IMR-90 (cell line): Measurements from ENCODE around the gene TNPO1. TPM values are rescaled to one million over a fixed set of nuclear protein-coding genes. Genes with fewer than 3 reads are reported as not detected.

Experiments used
- ATAC-seq: fragments of 200-7000 bp; cut with Tn5 transposase; 2 replicates; pipeline ENCODE4 v1.9.1; 2020; ENCODE audit warnings: low read depth, mild to moderate bottlenecking, moderate library complexity
- BruUV-seq: library from RNA; stranded (reverse); fragments of 400-500 nt; replicated peaks from 2 replicates; lab custom pipeline; 2021; lab: Mats Ljungman, UMichigan
- CTCF ChIA-PET: fragments of 300-600 bp; formaldehyde crosslinking; extraction: SDS; loops from one replicate; lab custom pipeline; 2021; ENCODE audit warnings: antibody characterized with exemption; lab: Yijun Ruan, JAX
- POLR2A ChIA-PET: fragments of 300-600 bp; sonication (Branson Sonifier 250); formaldehyde crosslinking; loops from one replicate; lab custom pipeline; 2022; ENCODE audit warnings: antibody characterized with exemption; ENCODE audit not compliant: unreplicated experiment; lab: Charles Lee
- DNase-seq: peaks from one replicate; pipeline ENCODE4 v3.0.0; 2013
- H2AFZ ChIP-seq: replicated peaks from 2 replicates; pipeline ENCODE3; 2013; ENCODE audit warnings: low read length, mild to moderate bottlenecking; ENCODE audit not compliant: poor library complexity
- H2AK5ac ChIP-seq: 2 replicates; pipeline ENCODE4 v1.6.1; 2013; ENCODE audit warnings: low read depth, low read length, inconsistent platforms
- H2AK9ac ChIP-seq: replicated peaks from 2 replicates; pipeline ENCODE3; 2013; ENCODE audit warnings: mild to moderate bottlenecking, low read depth, low read length, moderate library complexity; ENCODE audit not compliant: poor library complexity
- H2BK120ac ChIP-seq: 2 replicates; pipeline ENCODE4 v1.6.1; 2013; ENCODE audit warnings: low read depth, low read length, inconsistent platforms
- H2BK15ac ChIP-seq: 3 replicates; pipeline ENCODE4 v1.6.1; 2013; ENCODE audit warnings: low read depth, low read length, inconsistent platforms
- H2BK20ac ChIP-seq: 2 replicates; pipeline ENCODE4 v1.6.1; 2013; ENCODE audit warnings: low read depth, mild to moderate bottlenecking, inconsistent platforms, low read length, moderate library complexity
- H2BK5ac ChIP-seq: 2 replicates; pipeline ENCODE4 v1.6.1; 2013; ENCODE audit warnings: mild to moderate bottlenecking, low read depth, low read length, inconsistent platforms; ENCODE audit not compliant: poor library complexity, severe bottlenecking
- H3K14ac ChIP-seq: replicated peaks from 2 replicates; pipeline ENCODE4 v1.6.1; 2013; ENCODE audit warnings: low read depth, low read length, inconsistent platforms
- H3K18ac ChIP-seq: 2 replicates; pipeline ENCODE4 v1.6.1; 2013; ENCODE audit warnings: low read depth, low read length, control low read depth
- H3K23ac ChIP-seq: 2 replicates; pipeline ENCODE4 v1.6.1; 2013; ENCODE audit warnings: low read depth, low read length, inconsistent platforms
- H3K27ac ChIP-seq: 2 replicates; pipeline ENCODE4 v1.5.1; 2013; ENCODE audit warnings: mild to moderate bottlenecking, control low read depth, low read length; ENCODE audit not compliant: insufficient read depth
- H3K27me3 ChIP-seq: 2 replicates; pipeline ENCODE4 v1.6.1; 2013; ENCODE audit warnings: low read length; ENCODE audit not compliant: control insufficient read depth, insufficient read depth
- H3K36me3 ChIP-seq: 2 replicates; pipeline ENCODE4 v1.6.1; 2013; ENCODE audit warnings: low read length, mixed read lengths; ENCODE audit not compliant: control insufficient read depth, insufficient read depth
- H3K4ac ChIP-seq: 2 replicates; pipeline ENCODE4 v1.6.1; 2013; ENCODE audit warnings: low read depth, low read length, inconsistent platforms
- H3K4me1 ChIP-seq: 2 replicates; pipeline ENCODE4 v1.6.1; 2013; ENCODE audit warnings: low read length, mixed read lengths; ENCODE audit not compliant: control insufficient read depth, insufficient read depth
- H3K4me2 ChIP-seq: 2 replicates; pipeline ENCODE4 v1.6.1; 2013; ENCODE audit warnings: low read depth, mild to moderate bottlenecking, control low read depth, low read length, moderate library complexity
- H3K4me3 ChIP-seq: 2 replicates; pipeline ENCODE4 v1.5.1; 2013; ENCODE audit warnings: low read depth, mild to moderate bottlenecking, control low read depth, low read length, moderate library complexity; ENCODE audit not compliant: insufficient read depth
- H3K56ac ChIP-seq: 2 replicates; pipeline ENCODE4 v1.6.1; 2013; ENCODE audit warnings: low read length, inconsistent platforms; ENCODE audit not compliant: insufficient read depth; ENCODE audit errors: extremely low read depth
- H3K79me1 ChIP-seq, 2 experiments: 2 replicates each; pipeline ENCODE4 v1.6.1; 2013; ENCODE audit warnings: low read length in 2 of 2, inconsistent platforms in 1 of 2, low read depth in 1 of 2
- H3K9ac ChIP-seq: 2 replicates; pipeline ENCODE4 v1.6.1; 2013; ENCODE audit warnings: low read depth, low read length, control low read depth
- H3K9me1 ChIP-seq: 2 replicates; pipeline ENCODE4 v1.6.1; 2013; ENCODE audit warnings: low read length, inconsistent platforms; ENCODE audit not compliant: insufficient read depth
- H3K9me3 ChIP-seq: 2 replicates; pipeline ENCODE4 v1.6.1; 2013; ENCODE audit warnings: low read length; ENCODE audit not compliant: control insufficient read depth, insufficient read depth
- H4K20me1 ChIP-seq: 2 replicates; pipeline ENCODE4 v1.6.1; 2013; ENCODE audit warnings: low read length, inconsistent platforms; ENCODE audit not compliant: insufficient read depth
- H4K5ac ChIP-seq: 2 replicates; pipeline ENCODE4 v1.6.1; 2013; ENCODE audit warnings: mild to moderate bottlenecking, low read depth, low read length, control low read depth
- H4K8ac ChIP-seq, 2 experiments: 2 replicates each; pipeline ENCODE4 v1.6.1; 2013; ENCODE audit warnings: low read depth in 2 of 2, low read length in 2 of 2, control low read depth in 1 of 2, inconsistent platforms in 1 of 2
- H4K91ac ChIP-seq: 2 replicates; pipeline ENCODE4 v1.6.1; 2013; ENCODE audit warnings: low read depth, low read length, inconsistent platforms; ENCODE audit not compliant: insufficient read depth
- MAFK ChIP-seq: IDR thresholded peaks from 2 replicates; pipeline ENCODE4 v1.6.1; 2012; ENCODE audit warnings: low read depth, low read length, improper control_type of control experiment
- RAD21 ChIP-seq: IDR thresholded peaks from 2 replicates; pipeline ENCODE4 v1.6.1; 2012; ENCODE audit warnings: low read length, improper control_type of control experiment
- WGBS, 2 experiments: methylation state at CpG; one replicate each; pipeline versions ENCODE4 v1.1.5 to v1.1.7; 2013; ENCODE audit warnings: missing lambda C conversion rate in 2 of 2; ENCODE audit not compliant: insufficient read length in 1 of 2; ENCODE audit errors: extremely low coverage in 2 of 2; 5-methylcytosine and 5-hydroxymethylcytosine counted together
- dilution Hi-C: fragments of 300-500 bp; cut with HindIII; formaldehyde crosslinking; loops from one replicate; pipeline ENCODE4 v1.14.3; 2018; ENCODE audit warnings: low sequenced_read_pairs; ENCODE audit not compliant: unreplicated experiment
- in situ Hi-C: fragments of 300-500 bp; cut with MboI; formaldehyde crosslinking; loops from 3 replicates; pipeline ENCODE4 v1.14.3; 2019; ENCODE audit warnings: low sequenced_read_pairs, inconsistent platforms, mixed read lengths
- intact Hi-C: fragments of 100-400 bp; cut with micrococcal nuclease; formaldehyde crosslinking; loops from 2 replicates; pipeline ENCODE4 v1.10.0; 2022
- polyA plus RNA-seq, 3 experiments: library from polyadenylated mRNA; depleted of rRNA; stranded (reverse); fragments of >200 nt; gene quantifications; 2 replicates each; pipeline ENCODE4 v1.2.3, GENCODE V29; 2012; ENCODE audit warnings: low replicate concordance in 1 of 3
- total RNA-seq: library from RNA; depleted of rRNA; stranded (reverse); fragments of >200 nt; gene quantifications from 2 replicates; pipeline ENCODE4 v1.2.3, GENCODE V29; 2012

TNPO1 gene
- total and polyA plus RNA-seq, 2 of the 4 experiments (the other 2 are of a cell fraction) = 45.5 to 400 TPM

- H4K8ac ChIP-seq = no peak overlapping the region
- H3K23ac ChIP-seq = no peak overlapping the region
- no peak overlapping the region for H2BK15ac ChIP-seq
- H3K9ac ChIP-seq = no peak overlapping the region
- TF ChIP-seq RAD21 (no peak), MAFK (peak; percentile 41; the same call in 1 of the 2 replicates)
- dilution Hi-C loops (no loop called here), intact Hi-C loops (no loop called here), in situ Hi-C loops (no loop called here)
- H3K4me3 ChIP-seq = no peak overlapping the region
- H3K27me3 ChIP-seq = no peaks in the 10 kb centered on the region
- no TSS peak for BruUV-seq
- ChIA-PET CTCF (no interaction called here), POLR2A (no interaction called here)
- peaks cover 6% of the 10 kb centered on the region for H3K9me1 ChIP-seq
- no peak overlapping the region for H3K14ac ChIP-seq
- no peak overlapping the region for H2AK9ac ChIP-seq
- no peak overlapping the region for H2BK20ac ChIP-seq
- no peak overlapping the region for H2BK5ac ChIP-seq
- peaks cover 20% of the 10 kb centered on the region; the same call in 1 of the 2 replicates for H4K20me1 ChIP-seq
- no peak overlapping the region for H3K4ac ChIP-seq
- H2AFZ ChIP-seq = no peak overlapping the region
- no peak overlapping the region for H4K91ac ChIP-seq
- no peak for DNase-seq
- no peak overlapping the region for H3K27ac ChIP-seq
- no peak overlapping the region for H3K18ac ChIP-seq
- no peak overlapping the region for H4K5ac ChIP-seq
- no peaks in the 10 kb centered on the region for H3K9me3 ChIP-seq
- H3K36me3 ChIP-seq = peaks cover 57% of the 10 kb centered on the region
- no peak overlapping the region for H2BK120ac ChIP-seq
- no peak overlapping the region for H3K56ac ChIP-seq
- H2AK5ac ChIP-seq = no peak overlapping the region
- whole genome bisulfite sequencing, 2 experiments = no CpG with 5 or more reads among the region's 5 CpGs
- no peak for ATAC-seq
- H3K4me2 ChIP-seq = no peak overlapping the region
- peaks cover 36 to 54% of the 10 kb centered on the region in 2 experiments for H3K79me1 ChIP-seq
- no peaks in the 10 kb centered on the region for H3K4me1 ChIP-seq
Measured at GRCh38 chr5:72889324-72889723, 72.9 kb downstream of the TNPO1 start.
